ENCODE measurements around the gene PRUNE2.

Gene PRUNE2

GRCh38 chr9:76943054-76943453, 37.1 kb upstream of the PRUNE2 start:
- no peak overlapping the region for H3K4me3 ChIP-seq (replicated peaks; ENCODE audit: insufficient read depth, low read length)
- H3K27me3 ChIP-seq (ENCODE audit: insufficient read depth, poor library complexity, severe bottlenecking) = peaks cover 14% of the 10 kb centered on the region
- no peak for DNase-seq (ENCODE audit: low read depth in 1 of 2, low spot score in 1 of 2)
- TF ChIP-seq SPI1 (IDR thresholded peaks at IDR 0.05; ENCODE audit: borderline replicate concordance, low read depth) (no peak), CTCF (IDR thresholded peaks at IDR 0.05; ENCODE audit: insufficient read depth, low read length) (no peak)
- no peak overlapping the region for H3K27ac ChIP-seq (replicated peaks)

GRCh38 chr9:76932757-76933156, 26.8 kb upstream of the PRUNE2 start:
- TF ChIP-seq GABPA (IDR thresholded peaks at IDR 0.05; ENCODE audit: low read depth) (no peak), REST (IDR thresholded peaks at IDR 0.05; ENCODE audit: insufficient replicate concordance, low read depth) (no peak), SPI1 (IDR thresholded peaks at IDR 0.05; ENCODE audit: borderline replicate concordance, low read depth) (no peak)
- H3K27me3 ChIP-seq (ENCODE audit: insufficient read depth, poor library complexity, severe bottlenecking) = no peaks in the 10 kb centered on the region
- no peak overlapping the region for H3K4me3 ChIP-seq (replicated peaks; ENCODE audit: insufficient read depth, low read length)
- DNase-seq (ENCODE audit: low read depth in 1 of 2, low spot score in 1 of 2) = no peak
- H3K27ac ChIP-seq (replicated peaks) = no peak overlapping the region

- no peak for DNase-seq (ENCODE audit: low read depth in 1 of 2, low spot score in 1 of 2)
- Histone ChIP-seq H3K27me3 (ENCODE audit: insufficient read depth, poor library complexity, severe bottlenecking) (no peaks in the 10 kb centered on the region), H3K4me3 (replicated peaks; ENCODE audit: insufficient read depth, low read length) (no peak overlapping the region), H3K27ac (replicated peaks) (no peak overlapping the region)
- no peak for TF ChIP-seq POLR2AphosphoS5 (IDR thresholded peaks at IDR 0.05; ENCODE audit: low read depth)
- no peak for TF ChIP-seq REST (IDR thresholded peaks at IDR 0.05; ENCODE audit: insufficient replicate concordance, low read depth)
- TF ChIP-seq SPI1 (IDR thresholded peaks at IDR 0.05; ENCODE audit: borderline replicate concordance, low read depth) = no peak
- no peak for TF ChIP-seq CTCF (IDR thresholded peaks at IDR 0.05; ENCODE audit: insufficient read depth, low read length)
- TF ChIP-seq GABPA (IDR thresholded peaks at IDR 0.05; ENCODE audit: low read depth) = no peak
These were observed 26.4 kb upstream of the PRUNE2 start for GRCh38 chr9:76932265-76932664.

- no peak for DNase-seq (ENCODE audit: low read depth in 1 of 2, low spot score in 1 of 2)
- TF ChIP-seq CTCF (IDR thresholded peaks at IDR 0.05; ENCODE audit: insufficient read depth, low read length) = no peak
- no peak for TF ChIP-seq SPI1 (IDR thresholded peaks at IDR 0.05; ENCODE audit: borderline replicate concordance, low read depth)
- no peak for TF ChIP-seq POLR2AphosphoS5 (IDR thresholded peaks at IDR 0.05; ENCODE audit: low read depth)
- TF ChIP-seq REST (IDR thresholded peaks at IDR 0.05; ENCODE audit: insufficient replicate concordance, low read depth) = no peak
- TF ChIP-seq GABPA (IDR thresholded peaks at IDR 0.05; ENCODE audit: low read depth) = no peak
- Histone ChIP-seq H3K4me3 (replicated peaks; ENCODE audit: insufficient read depth, low read length) (no peak overlapping the region), H3K27ac (replicated peaks) (no peak overlapping the region), H3K27me3 (ENCODE audit: insufficient read depth, poor library complexity, severe bottlenecking) (peaks cover 5% of the 10 kb centered on the region)
These were observed 21.8 kb upstream of the PRUNE2 start for GRCh38 chr9:76927540-76928240.

Data from HL-60 (cell line).